Activated naive CD8-positive, alpha-beta T cell treated with anti-CD3 and anti-CD28 coated beads, Interleukin-2, amount 50 U/mL, for 24 hours (primary cell): ENCODE measurements around the gene USP14.

Source experiments
- ATAC-seq: fragments of 150-1000 bp; cut with Tn5 transposase; one replicate; pipeline ENCODE4 v1.10.0; 2021
- DNase-seq: peaks from one replicate; pipeline ENCODE4 v3.0.0; 2021
- H3K27ac Mint-ChIP-seq: one replicate; pipeline ENCODE4 v1.8.0; 2021; ENCODE audit warnings: mild to moderate bottlenecking, mixed read lengths
- H3K27me3 Mint-ChIP-seq: one replicate; pipeline ENCODE4 v1.8.0; 2021; ENCODE audit warnings: mixed read lengths
- H3K36me3 Mint-ChIP-seq: one replicate; pipeline ENCODE4 v1.8.0; 2021; ENCODE audit warnings: low read depth, mixed read lengths
- H3K4me1 Mint-ChIP-seq: one replicate; pipeline ENCODE4 v1.8.0; 2021; ENCODE audit warnings: mixed read lengths
- H3K4me3 Mint-ChIP-seq: one replicate; pipeline ENCODE4 v1.8.0; 2021; ENCODE audit warnings: mild to moderate bottlenecking, moderate library complexity, mixed read lengths
- H3K9me3 Mint-ChIP-seq: one replicate; pipeline ENCODE4 v1.8.0; 2021; ENCODE audit warnings: mixed read lengths

USP14 gene

GRCh38 chr18:228586-228985 is 70.2 kb downstream of the USP14 start:
- H3K36me3 Mint-ChIP-seq, result peaks cover 49% of the 10 kb centered on the region
- no peak for DNase-seq
- ATAC-seq, result no peak
- no peaks in the 10 kb centered on the region for H3K27me3 Mint-ChIP-seq
- no peaks in the 10 kb centered on the region for H3K9me3 Mint-ChIP-seq
- no peak overlapping the region for H3K4me3 Mint-ChIP-seq
- H3K4me1 Mint-ChIP-seq, result no peaks in the 10 kb centered on the region
- H3K27ac Mint-ChIP-seq, result no peak overlapping the region

- Mint-ChIP-seq H3K4me3 (no peak overlapping the region), H3K9me3 (no peaks in the 10 kb centered on the region), H3K27me3 (no peaks in the 10 kb centered on the region), H3K4me1 (no peaks in the 10 kb centered on the region), H3K27ac (no peak overlapping the region), H3K36me3 (peaks cover 40% of the 10 kb centered on the region)
- ATAC-seq (no peak), DNase-seq (no peak)
These were observed 73.2 kb downstream of the USP14 start for GRCh38 chr18:231563-231962.

GRCh38 chr18:240175-240574 is 81.8 kb downstream of the USP14 start:
- no peak overlapping the region for H3K27ac Mint-ChIP-seq
- no peak for DNase-seq
- no peak for ATAC-seq
- no peaks in the 10 kb centered on the region for H3K4me1 Mint-ChIP-seq
- H3K9me3 Mint-ChIP-seq, result no peaks in the 10 kb centered on the region
- H3K27me3 Mint-ChIP-seq, result no peaks in the 10 kb centered on the region
- H3K4me3 Mint-ChIP-seq, result no peak overlapping the region
- H3K36me3 Mint-ChIP-seq, result peaks cover 37% of the 10 kb centered on the region

GRCh38 chr18:245282-245847 is 87.0 kb downstream of the USP14 start:
- Mint-ChIP-seq H3K4me3 (no peak overlapping the region), H3K4me1 (no peaks in the 10 kb centered on the region), H3K27me3 (no peaks in the 10 kb centered on the region), H3K36me3 (peaks cover 41% of the 10 kb centered on the region), H3K27ac (no peak overlapping the region), H3K9me3 (no peaks in the 10 kb centered on the region)
- DNase-seq, result no peak
- ATAC-seq, result no peak

- Mint-ChIP-seq H3K4me3 (no peak overlapping the region), H3K27me3 (no peaks in the 10 kb centered on the region), H3K9me3 (no peaks in the 10 kb centered on the region), H3K4me1 (no peaks in the 10 kb centered on the region), H3K27ac (no peak overlapping the region), H3K36me3 (peaks cover 60% of the 10 kb centered on the region)
- no peak for DNase-seq
- ATAC-seq, result no peak
These were observed 89.7 kb downstream of the USP14 start for GRCh38 chr18:248053-248452.

GRCh38 chr18:250685-251084 is 92.3 kb downstream of the USP14 start:
- no peak overlapping the region for H3K27ac Mint-ChIP-seq
- H3K4me3 Mint-ChIP-seq, result no peak overlapping the region
- no peaks in the 10 kb centered on the region for H3K4me1 Mint-ChIP-seq
- ATAC-seq (no peak), DNase-seq (no peak)
- H3K36me3 Mint-ChIP-seq, result peaks cover 58% of the 10 kb centered on the region
- H3K27me3 Mint-ChIP-seq, result no peaks in the 10 kb centered on the region
- no peaks in the 10 kb centered on the region for H3K9me3 Mint-ChIP-seq

- no peak overlapping the region for H3K27ac Mint-ChIP-seq
- no peaks in the 10 kb centered on the region for H3K4me1 Mint-ChIP-seq
- ATAC-seq (no peak), DNase-seq (no peak)
- no peaks in the 10 kb centered on the region for H3K9me3 Mint-ChIP-seq
- H3K36me3 Mint-ChIP-seq, result peaks cover 59% of the 10 kb centered on the region
- no peaks in the 10 kb centered on the region for H3K27me3 Mint-ChIP-seq
- H3K4me3 Mint-ChIP-seq, result no peak overlapping the region
These were observed 93.2 kb downstream of the USP14 start for GRCh38 chr18:251572-251971.

- no peak for ATAC-seq
- DNase-seq, result no peak
- Mint-ChIP-seq H3K27me3 (no peaks in the 10 kb centered on the region), H3K4me3 (no peak overlapping the region), H3K27ac (no peak overlapping the region), H3K36me3 (peaks cover 66% of the 10 kb centered on the region), H3K9me3 (no peaks in the 10 kb centered on the region), H3K4me1 (no peaks in the 10 kb centered on the region)
These were observed 94.8 kb downstream of the USP14 start for GRCh38 chr18:253121-253520.

GRCh38 chr18:255171-255570 is 96.8 kb downstream of the USP14 start:
- no peaks in the 10 kb centered on the region for H3K9me3 Mint-ChIP-seq
- no peaks in the 10 kb centered on the region for H3K4me1 Mint-ChIP-seq
- DNase-seq, result no peak
- no peaks in the 10 kb centered on the region for H3K27me3 Mint-ChIP-seq
- no peak overlapping the region for H3K27ac Mint-ChIP-seq
- H3K4me3 Mint-ChIP-seq, result no peak overlapping the region
- no peak for ATAC-seq
- H3K36me3 Mint-ChIP-seq, result peaks cover 67% of the 10 kb centered on the region

GRCh38 chr18:260547-260946 is 102.2 kb downstream of the USP14 start:
- no peaks in the 10 kb centered on the region for H3K27me3 Mint-ChIP-seq
- no peak for DNase-seq
- no peak overlapping the region for H3K27ac Mint-ChIP-seq
- no peak for ATAC-seq
- no peaks in the 10 kb centered on the region for H3K9me3 Mint-ChIP-seq
- H3K4me1 Mint-ChIP-seq, result peaks cover 2% of the 10 kb centered on the region
- H3K4me3 Mint-ChIP-seq, result no peak overlapping the region
- peaks cover 45% of the 10 kb centered on the region for H3K36me3 Mint-ChIP-seq

GRCh38 chr18:261398-262073 is 103.2 kb downstream of the USP14 start:
- Mint-ChIP-seq H3K27ac (no peak overlapping the region), H3K9me3 (no peaks in the 10 kb centered on the region), H3K36me3 (peaks cover 42% of the 10 kb centered on the region), H3K27me3 (no peaks in the 10 kb centered on the region), H3K4me1 (peaks cover 11% of the 10 kb centered on the region), H3K4me3 (no peak overlapping the region)
- ATAC-seq (no peak), DNase-seq (no peak)
